H1 (cell line): ENCODE results near the gene STRA8.

Source experiments
- POLR2AphosphoS5 ChIP-seq: IDR thresholded peaks from 2 replicates; pipeline ENCODE4 v1.6.1; 2011; ENCODE audit warnings: low read depth, low read length
- SP1 ChIP-seq: IDR thresholded peaks from 2 replicates; pipeline ENCODE4 v1.6.1; 2011; ENCODE audit warnings: low read depth, low read length

- TF ChIP-seq POLR2AphosphoS5: no peak
- no peak for TF ChIP-seq SP1
These were observed 11.9 kb downstream of the STRA8 start for GRCh38 chr7:135245226-135246190.
